DMS153 treated with DMSO at 0.1 percent for 48 hours (cell line): ENCODE results near the gene SAMD8.
"Not testable (repeated sequence)": the region's sequence is repeated elsewhere in the genome, so short reads cannot be mapped to it uniquely, and the experiment has no call there.

Experiments
- DNase-seq: peaks from one replicate; lab custom pipeline; 2025; ENCODE audit not compliant: unreplicated experiment; lab: John Stamatoyannopoulos, UW

Gene SAMD8

DNA sequence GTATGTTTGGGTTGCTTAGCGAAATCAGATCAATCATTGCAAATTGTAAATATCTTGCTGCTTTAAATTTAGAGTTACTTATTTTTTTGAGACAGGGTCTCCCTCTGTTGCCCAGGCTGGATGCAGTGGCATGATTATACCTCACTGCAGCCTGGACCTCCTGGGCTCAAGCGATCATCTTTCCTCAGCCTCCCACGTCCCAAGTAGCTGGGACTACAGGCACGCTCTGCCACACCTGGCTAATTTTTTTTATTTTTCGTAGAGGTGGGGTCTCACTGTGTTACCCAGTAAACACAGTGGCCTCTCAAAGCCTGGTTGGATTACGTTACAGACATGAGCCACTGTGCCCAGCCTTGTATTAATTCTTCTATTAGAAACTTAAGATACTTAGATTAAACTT is 100.9 kb downstream of the SAMD8 start:
- DNase-seq = no peak

DNA sequence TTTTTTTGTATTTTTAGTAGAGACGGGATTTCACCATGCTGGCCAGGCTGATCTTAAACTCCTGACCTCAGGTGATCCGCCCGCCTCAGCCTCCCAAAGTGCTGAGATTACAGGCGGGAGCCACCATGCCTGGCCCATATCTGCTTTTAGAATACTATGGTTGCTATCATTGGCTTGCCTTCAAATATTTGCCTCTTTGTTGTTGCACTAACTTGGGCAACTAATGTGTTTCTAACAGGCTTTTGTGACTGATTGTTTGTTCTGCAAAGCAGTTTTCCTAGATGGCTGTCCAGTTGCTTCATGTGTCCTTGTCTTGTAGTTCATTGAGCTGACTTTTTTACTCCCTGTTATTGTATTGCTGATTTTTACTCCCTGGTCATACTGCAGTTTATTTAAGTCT is 108.8 kb downstream of the SAMD8 start:
- no peak for DNase-seq

DNA sequence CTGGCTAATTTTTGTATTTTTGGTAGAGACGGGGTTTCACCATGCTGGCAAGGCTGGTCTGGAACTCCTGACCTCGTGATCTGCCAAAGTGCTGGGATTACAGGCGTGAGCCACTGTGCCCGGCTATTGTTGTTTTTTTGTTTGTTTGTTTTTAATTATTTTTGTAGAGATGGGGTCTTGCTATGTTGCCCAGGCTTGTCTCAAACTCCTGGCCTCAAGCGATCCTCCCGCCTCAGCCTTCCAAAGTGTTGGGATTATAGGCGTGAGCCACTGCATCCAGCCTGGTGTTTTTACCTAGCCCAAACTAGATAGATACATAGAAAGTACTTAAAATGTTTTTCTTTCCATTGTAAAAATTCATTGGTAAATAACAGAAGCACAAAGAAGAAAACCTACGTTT is 110.0 kb downstream of the SAMD8 start:
- not testable (repeated sequence) for DNase-seq

DNA sequence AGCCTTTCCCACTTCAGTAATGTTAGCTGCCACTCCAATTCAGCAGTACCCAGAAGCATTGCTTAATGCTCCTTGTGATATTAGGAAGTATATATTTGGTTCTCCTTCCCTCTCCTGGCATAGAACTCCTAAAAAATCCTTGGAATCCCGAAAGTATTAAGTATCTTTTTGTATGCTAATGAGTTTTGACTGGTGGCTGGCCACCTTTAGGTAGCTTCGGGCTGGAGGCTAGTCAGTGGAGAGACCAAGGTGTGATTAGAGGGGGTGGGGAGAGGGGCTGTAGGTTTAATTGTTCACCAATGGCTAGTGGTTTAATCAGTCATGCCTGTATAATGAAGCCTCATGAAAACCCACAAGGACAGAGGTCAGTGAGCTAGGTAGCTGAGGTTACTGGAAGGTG is 112.1 kb downstream of the SAMD8 start:
- DNase-seq = no peak

DNA sequence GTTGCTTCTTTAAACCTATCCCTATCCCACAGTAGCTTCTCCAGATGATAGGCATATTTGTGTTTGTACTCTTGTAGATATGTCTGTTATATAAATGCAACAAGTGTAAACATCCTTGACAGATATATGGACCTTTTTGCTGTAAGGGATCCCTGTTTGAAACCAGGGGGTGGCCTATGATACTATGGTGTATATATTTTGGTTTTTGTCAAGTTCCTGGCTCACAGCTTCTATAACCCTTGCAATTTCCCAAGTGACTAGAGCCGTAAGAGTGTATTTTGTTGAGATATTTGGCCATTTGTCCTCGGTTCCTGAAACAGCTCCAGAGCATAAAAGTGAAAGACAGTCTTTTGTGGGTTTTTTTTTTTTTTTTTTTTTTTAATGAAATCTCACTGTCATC is 114.6 kb downstream of the SAMD8 start:
- no peak for DNase-seq

DNA sequence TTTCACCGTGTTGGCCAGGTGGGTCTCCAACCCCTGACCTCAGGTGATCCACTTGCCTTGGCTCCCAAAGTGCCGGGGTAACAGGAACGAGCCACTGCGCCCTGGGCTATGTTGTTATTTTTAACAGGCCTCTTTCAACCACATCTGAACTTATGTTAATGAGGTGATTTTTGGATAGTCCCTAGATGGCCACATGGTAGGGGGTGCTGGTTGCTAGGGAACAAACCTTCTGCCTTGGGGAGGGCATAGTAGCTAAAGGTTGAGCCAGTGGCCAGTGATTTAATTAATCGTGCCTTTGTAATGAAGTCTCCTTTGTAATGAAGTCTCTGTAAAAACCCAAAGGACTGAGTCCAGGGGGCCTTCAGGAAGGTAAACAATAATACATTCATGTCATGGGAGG is 115.2 kb downstream of the SAMD8 start:
- no peak for DNase-seq

DNA sequence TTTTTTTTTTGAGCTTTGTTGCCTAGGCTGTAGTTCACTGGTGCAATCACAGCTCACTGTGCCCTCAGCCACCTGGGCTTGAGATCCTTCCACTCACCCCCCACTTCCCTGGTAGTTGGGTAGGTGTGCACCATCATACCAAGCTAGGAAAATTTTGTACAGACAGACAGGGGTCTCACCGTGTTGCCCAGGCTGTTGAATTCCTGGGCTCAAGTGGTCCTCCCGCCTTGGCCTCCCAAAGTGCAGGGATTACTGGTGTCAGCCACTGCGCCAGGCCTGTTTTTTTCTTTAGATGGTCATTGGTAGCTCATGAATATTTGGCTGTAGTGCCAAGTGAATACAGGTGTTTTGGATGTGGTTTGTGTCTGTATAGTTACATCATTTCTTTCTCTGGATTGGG is 116.8 kb downstream of the SAMD8 start:
- no peak for DNase-seq

DNA sequence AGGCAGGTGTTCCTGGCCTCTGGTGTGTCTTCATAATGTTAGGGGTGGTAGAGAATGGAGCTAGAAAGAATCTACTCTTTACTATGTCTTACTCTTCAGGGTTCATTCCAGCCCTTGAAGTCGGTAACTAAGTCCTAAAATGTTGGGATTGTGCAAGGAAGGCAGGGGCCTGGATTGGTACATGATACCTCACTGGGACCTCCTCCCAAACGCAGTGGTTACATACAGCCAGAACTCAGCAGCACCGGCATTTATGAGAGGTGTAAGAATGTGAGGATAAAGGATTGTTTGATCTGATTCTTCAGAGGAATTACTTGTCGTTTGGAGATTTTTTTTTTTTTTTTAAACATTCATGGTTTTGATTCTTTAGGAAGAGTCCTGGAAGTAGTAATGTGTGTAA is 117.4 kb downstream of the SAMD8 start:
- no peak for DNase-seq

DNA sequence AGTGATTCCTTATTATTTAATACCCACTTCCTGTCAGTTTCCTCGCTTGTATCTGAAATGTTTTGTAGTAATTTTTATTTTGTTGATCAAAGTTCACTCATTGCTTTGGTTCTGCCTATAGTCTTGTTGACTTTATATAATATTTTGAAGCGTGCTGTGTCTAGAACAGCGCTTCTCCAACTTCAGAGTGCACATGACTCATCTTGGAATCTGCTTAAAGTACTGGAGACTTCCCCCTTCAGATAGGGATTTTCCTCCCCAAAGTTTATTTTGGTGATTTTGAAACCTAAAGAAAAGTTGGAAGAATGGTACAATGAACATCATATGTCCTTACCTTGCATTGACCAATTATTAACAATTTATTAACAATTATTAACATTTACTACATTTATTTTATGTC is 118.5 kb downstream of the SAMD8 start:
- DNase-seq = no peak

DNA sequence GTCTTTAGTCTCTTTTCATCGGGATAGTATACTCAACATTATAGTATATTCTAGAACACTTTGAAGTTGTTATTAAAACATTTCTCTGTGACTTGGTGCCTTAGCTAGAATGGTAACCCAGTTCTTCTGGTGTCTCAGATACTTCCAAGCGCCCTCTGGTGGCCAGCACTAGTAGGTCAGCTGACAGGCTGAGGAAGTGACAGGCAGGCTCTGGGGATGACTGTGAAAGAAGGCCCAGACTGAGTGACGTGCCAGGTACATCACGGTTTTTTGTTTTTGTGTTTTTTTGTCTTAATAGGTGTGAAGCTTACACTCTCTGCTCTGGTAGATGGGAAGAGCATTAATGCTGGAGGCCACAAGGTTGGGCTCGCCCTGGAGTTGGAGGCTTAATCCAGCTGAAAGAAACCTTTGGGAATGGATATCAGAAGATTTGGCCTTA is 119.2 kb downstream of the SAMD8 start:
- peak; percentile 79 for DNase-seq
